Measurements from ENCODE around the gene TNK1.

- TF ChIP-seq CTCF (conservative IDR thresholded peaks at IDR 0.05; ENCODE audit: low read depth in 2 of 2) (no peak), CREB1 (CRISPR knock-in tag; IDR thresholded peaks at IDR 0.05; ENCODE audit: low read depth) (no peak), REST (IDR thresholded peaks at IDR 0.05; ENCODE audit: unreplicated experiment) (no peak)
Observed at GRCh38 chr17:7392696-7393612, 12.1 kb downstream of the TNK1 start.
